MM.1S (cell line): ENCODE measurements around the gene DAB2.

ENCODE experiments used
- DNase-seq: peaks from one replicate; pipeline ENCODE4 v3.0.0-alpha.2; 2015
- H2AFZ ChIP-seq: fragments of 300-600 bp; sonication (generic); 2 replicates; pipeline ENCODE4 v1.6.0; 2016; ENCODE audit warnings: antibody characterized with exemption, low read length
- H3F3A ChIP-seq: fragments of 300-600 bp; sonication (generic); 2 replicates; pipeline ENCODE4 v1.6.1; 2016; ENCODE audit warnings: mild to moderate bottlenecking, antibody characterized with exemption, low read length, moderate library complexity, mixed read lengths; ENCODE audit not compliant: insufficient read depth
- H3K27ac ChIP-seq: fragments of 300-600 bp; sonication (generic); 2 replicates; pipeline ENCODE4 v1.5.1; 2016; ENCODE audit warnings: mild to moderate bottlenecking, low read length
- H3K27me3 ChIP-seq: fragments of 300-600 bp; sonication (generic); replicated peaks from 2 replicates; pipeline ENCODE4 v1.6.0; 2016; ENCODE audit warnings: low read length; ENCODE audit not compliant: insufficient read depth
- H3K36me3 ChIP-seq: fragments of 300-600 bp; sonication (generic); replicated peaks from 2 replicates; pipeline ENCODE4 v1.6.1; 2016; ENCODE audit warnings: mild to moderate bottlenecking, low read length, mixed read lengths; ENCODE audit not compliant: insufficient read depth
- H3K4me1 ChIP-seq: fragments of 300-600 bp; sonication (generic); 2 replicates; pipeline ENCODE4 v1.6.1; 2016; ENCODE audit warnings: low read length, mixed read lengths
- H3K4me2 ChIP-seq: fragments of 300-600 bp; sonication (generic); 2 replicates; pipeline ENCODE4 v1.6.0; 2016; ENCODE audit warnings: low read depth, low read length
- H3K4me3 ChIP-seq: fragments of 300-600 bp; sonication (generic); 2 replicates; pipeline ENCODE4 v1.5.1; 2016; ENCODE audit warnings: low read length, mixed read lengths
- H3K79me2 ChIP-seq: fragments of 300-600 bp; sonication (generic); 2 replicates; pipeline ENCODE4 v1.6.1; 2016; ENCODE audit warnings: mixed run types, low read length, mixed read lengths
- H3K9ac ChIP-seq: fragments of 300-600 bp; sonication (generic); 2 replicates; pipeline ENCODE4 v1.6.1; 2016; ENCODE audit warnings: low read length, mixed read lengths
- H3K9me2 ChIP-seq: fragments of 300-600 bp; sonication (generic); replicated peaks from 2 replicates; pipeline ENCODE4 v1.6.1; 2016; ENCODE audit warnings: mild to moderate bottlenecking, low read length, mixed read lengths; ENCODE audit not compliant: insufficient read depth
- H3K9me3 ChIP-seq: fragments of 300-600 bp; sonication (generic); replicated peaks from 2 replicates; pipeline ENCODE4 v1.6.1; 2016; ENCODE audit warnings: mild to moderate bottlenecking, low read length, mixed read lengths; ENCODE audit not compliant: insufficient read depth
- H4K20me1 ChIP-seq: fragments of 300-600 bp; sonication (generic); 2 replicates; pipeline ENCODE4 v1.6.1; 2016; ENCODE audit warnings: mild to moderate bottlenecking, low read length, moderate library complexity, mixed read lengths; ENCODE audit not compliant: insufficient read depth
- CTCF ChIP-seq: fragments of 300-600 bp; sonication (generic); IDR thresholded peaks from 2 replicates; pipeline ENCODE4 v1.5.1; 2016; ENCODE audit warnings: antibody characterized with exemption, low read length, mixed read lengths
- EZH2 ChIP-seq: fragments of 300-600 bp; sonication (generic); optimal IDR thresholded peaks from 2 replicates; pipeline ENCODE3; 2017; ENCODE audit warnings: low read depth, mild to moderate bottlenecking, antibody characterized with exemption, low read length, mixed read lengths
- EZH2phosphoT487 ChIP-seq: fragments of 300-600 bp; sonication (generic); IDR thresholded peaks from 2 replicates; pipeline ENCODE4 v1.6.1; 2018; ENCODE audit warnings: antibody characterized with exemption, low read length

Gene DAB2

GRCh38 chr5:39459071-39459470 lies 34.3 kb upstream of the DAB2 start:
- TF ChIP-seq EZH2phosphoT487, result no peak
- TF ChIP-seq EZH2, result no peak
- no peak for TF ChIP-seq CTCF
- no peak overlapping the region for H3K4me3 ChIP-seq
- H3K27me3 ChIP-seq, result no peaks in the 10 kb centered on the region
- H3K27ac ChIP-seq, result no peak overlapping the region
- no peaks in the 10 kb centered on the region for H3K9me2 ChIP-seq
- DNase-seq, result no peak
- no peak overlapping the region for H3K4me2 ChIP-seq
- no peaks in the 10 kb centered on the region for H3K9me3 ChIP-seq
- H3K36me3 ChIP-seq, result no peaks in the 10 kb centered on the region
- H3K9ac ChIP-seq, result no peak overlapping the region
- H3K79me2 ChIP-seq, result no peaks in the 10 kb centered on the region
- peaks cover 32% of the 10 kb centered on the region for H3K4me1 ChIP-seq
- no peaks in the 10 kb centered on the region for H4K20me1 ChIP-seq
- no peak overlapping the region for H2AFZ ChIP-seq
- H3F3A ChIP-seq, result peaks cover 20% of the 10 kb centered on the region

- H3K79me2 ChIP-seq, result no peaks in the 10 kb centered on the region
- TF ChIP-seq EZH2 (no peak), CTCF (no peak), EZH2phosphoT487 (no peak)
- H3K4me1 ChIP-seq, result peaks cover 18% of the 10 kb centered on the region
- no peak overlapping the region for H3K9ac ChIP-seq
- peaks cover 8% of the 10 kb centered on the region for H3F3A ChIP-seq
- DNase-seq, result no peak
- no peak overlapping the region for H2AFZ ChIP-seq
- H3K4me3 ChIP-seq, result no peak overlapping the region
- H3K4me2 ChIP-seq, result no peak overlapping the region
- no peaks in the 10 kb centered on the region for H3K9me3 ChIP-seq
- H3K27me3 ChIP-seq, result no peaks in the 10 kb centered on the region
- H3K27ac ChIP-seq, result no peak overlapping the region
- no peaks in the 10 kb centered on the region for H3K9me2 ChIP-seq
- H4K20me1 ChIP-seq, result no peaks in the 10 kb centered on the region
- no peaks in the 10 kb centered on the region for H3K36me3 ChIP-seq
These were observed 30.9 kb upstream of the DAB2 start for GRCh38 chr5:39455645-39456044.

- DNase-seq, result no peak
- Histone ChIP-seq H3K27me3 (no peaks in the 10 kb centered on the region), H2AFZ (no peak overlapping the region), H3K4me3 (no peak overlapping the region), H3K9me2 (no peaks in the 10 kb centered on the region), H3K9me3 (no peaks in the 10 kb centered on the region), H3K4me2 (no peak overlapping the region), H3K9ac (no peak overlapping the region), H4K20me1 (no peaks in the 10 kb centered on the region), H3F3A (no peaks in the 10 kb centered on the region), H3K36me3 (no peaks in the 10 kb centered on the region), H3K27ac (no peak overlapping the region), H3K79me2 (no peaks in the 10 kb centered on the region), H3K4me1 (peaks cover 3% of the 10 kb centered on the region; the same call in 1 of the 2 replicates)
- TF ChIP-seq EZH2phosphoT487, result no peak
- no peak for TF ChIP-seq CTCF
- no peak for TF ChIP-seq EZH2
These were observed 28.8 kb upstream of the DAB2 start for GRCh38 chr5:39453606-39454005.
